AG09309 (cell line): ENCODE measurements around the gene RAPGEF2.

Source experiments
- DNase-seq: peaks from one replicate; pipeline ENCODE4 v3.0.0-alpha.2; 2010; ENCODE audit warnings: low read depth
- H3K4me3 ChIP-seq: 2 replicates; pipeline ENCODE4 v1.5.1; 2011; ENCODE audit warnings: mild to moderate bottlenecking, low read depth, low read length, moderate library complexity; ENCODE audit not compliant: control insufficient read depth
- TF ChIP-seq, protein P1 (sequence below): IDR thresholded peaks from 2 replicates; pipeline ENCODE4 v1.5.1; 2011; ENCODE audit warnings: mild to moderate bottlenecking, low read depth, low read length, inconsistent platforms; ENCODE audit not compliant: insufficient read depth, control insufficient read depth; ENCODE audit errors: missing control alignments

RAPGEF2 gene

DNA sequence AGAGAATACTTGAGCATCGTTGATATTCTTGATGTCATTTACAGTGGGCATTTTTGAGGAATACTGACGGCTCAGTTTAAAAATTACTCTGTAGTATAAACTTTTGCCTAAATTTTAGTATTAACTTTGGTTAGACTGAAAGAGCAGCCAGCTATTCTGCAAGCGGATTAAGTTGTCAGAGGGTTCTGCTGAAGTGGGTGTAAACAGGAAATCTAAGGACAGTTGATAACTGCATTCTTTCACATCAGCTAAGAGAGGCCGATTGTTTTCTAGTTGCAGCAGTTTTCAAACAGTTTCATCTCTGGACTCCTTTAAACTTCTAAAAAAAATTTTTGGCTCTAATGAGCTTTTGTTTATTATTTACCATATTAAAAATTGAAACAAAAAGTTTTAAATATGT lies 149.6 kb downstream of the RAPGEF2 start:
- TF ChIP-seq, protein P1, sequence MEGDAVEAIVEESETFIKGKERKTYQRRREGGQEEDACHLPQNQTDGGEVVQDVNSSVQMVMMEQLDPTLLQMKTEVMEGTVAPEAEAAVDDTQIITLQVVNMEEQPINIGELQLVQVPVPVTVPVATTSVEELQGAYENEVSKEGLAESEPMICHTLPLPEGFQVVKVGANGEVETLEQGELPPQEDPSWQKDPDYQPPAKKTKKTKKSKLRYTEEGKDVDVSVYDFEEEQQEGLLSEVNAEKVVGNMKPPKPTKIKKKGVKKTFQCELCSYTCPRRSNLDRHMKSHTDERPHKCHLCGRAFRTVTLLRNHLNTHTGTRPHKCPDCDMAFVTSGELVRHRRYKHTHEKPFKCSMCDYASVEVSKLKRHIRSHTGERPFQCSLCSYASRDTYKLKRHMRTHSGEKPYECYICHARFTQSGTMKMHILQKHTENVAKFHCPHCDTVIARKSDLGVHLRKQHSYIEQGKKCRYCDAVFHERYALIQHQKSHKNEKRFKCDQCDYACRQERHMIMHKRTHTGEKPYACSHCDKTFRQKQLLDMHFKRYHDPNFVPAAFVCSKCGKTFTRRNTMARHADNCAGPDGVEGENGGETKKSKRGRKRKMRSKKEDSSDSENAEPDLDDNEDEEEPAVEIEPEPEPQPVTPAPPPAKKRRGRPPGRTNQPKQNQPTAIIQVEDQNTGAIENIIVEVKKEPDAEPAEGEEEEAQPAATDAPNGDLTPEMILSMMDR, result no peak
- DNase-seq, result no peak
- no peak overlapping the region for H3K4me3 ChIP-seq

GRCh38 chr4:159256037-159256436 lies 153.2 kb downstream of the RAPGEF2 start:
- DNase-seq, result no peak
- TF ChIP-seq, protein P1, result no peak
- H3K4me3 ChIP-seq, result no peak overlapping the region

- H3K4me3 ChIP-seq, result no peak overlapping the region
- no peak for DNase-seq
- TF ChIP-seq, protein P1, result no peak
These were observed 156.1 kb downstream of the RAPGEF2 start for GRCh38 chr4:159258889-159259560.

GRCh38 chr4:159264057-159264456 lies 161.2 kb downstream of the RAPGEF2 start:
- TF ChIP-seq, protein P1, result no peak
- no peak overlapping the region for H3K4me3 ChIP-seq
- no peak for DNase-seq

- H3K4me3 ChIP-seq, result peak overlapping the region; percentile 27
- TF ChIP-seq, protein P1, result no peak
- no peak for DNase-seq
These were observed 164.3 kb downstream of the RAPGEF2 start for GRCh38 chr4:159266981-159267868.

DNA sequence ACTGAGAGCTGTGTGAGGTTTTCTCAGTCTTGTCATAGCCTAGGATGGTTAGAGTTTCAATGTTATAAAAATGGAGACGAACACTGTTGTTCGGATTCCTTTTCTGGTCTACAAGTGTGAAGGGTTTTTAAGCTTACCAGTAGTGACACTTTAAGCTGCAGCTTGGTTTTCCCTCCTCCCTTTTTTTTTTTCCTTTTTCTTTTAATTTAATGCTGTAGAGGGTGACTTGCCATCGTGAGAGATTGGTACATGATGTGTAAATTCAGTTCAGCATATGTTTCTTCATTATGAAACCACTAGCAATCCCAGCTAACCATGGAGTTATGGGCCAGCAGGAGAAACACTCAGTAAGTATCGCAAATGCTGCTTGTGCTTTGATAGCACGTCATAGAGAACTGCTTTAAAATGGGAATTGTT lies 165.0 kb downstream of the RAPGEF2 start:
- peak overlapping the region; percentile 27 for H3K4me3 ChIP-seq
- TF ChIP-seq, protein P1, result no peak
- no peak for DNase-seq
